HG02678 (cell line): ENCODE measurements around the gene SMC1B.
"Not testable (repeated sequence)": the region's sequence is repeated elsewhere in the genome, so short reads cannot be mapped to it uniquely, and the experiment has no call there.

Experiments
- ATAC-seq: cut with Tn5 transposase; IDR thresholded peaks from one replicate; pipeline ENCODE4 v1.9.1; 2021; ENCODE audit warnings: mild to moderate bottlenecking, moderate library complexity; ENCODE audit not compliant: unreplicated experiment

Gene SMC1B

GRCh38 chr22:45444168-45444567, 30.8 kb upstream of the SMC1B start:
- no peak for ATAC-seq

GRCh38 chr22:45442116-45442515, 28.7 kb upstream of the SMC1B start:
- ATAC-seq = no peak

GRCh38 chr22:45441138-45441537, 27.7 kb upstream of the SMC1B start:
- ATAC-seq = no peak

- not testable (repeated sequence) for ATAC-seq
Measured at GRCh38 chr22:45440688-45441087, 27.3 kb upstream of the SMC1B start.

GRCh38 chr22:45438336-45438735, 24.9 kb upstream of the SMC1B start:
- ATAC-seq = no peak

- not testable (repeated sequence) for ATAC-seq
Measured at GRCh38 chr22:45436871-45437517, 23.6 kb upstream of the SMC1B start.

GRCh38 chr22:45435544-45436139, 22.2 kb upstream of the SMC1B start:
- no peak for ATAC-seq

- ATAC-seq = no peak
Measured at GRCh38 chr22:45434981-45435380, 21.6 kb upstream of the SMC1B start.

GRCh38 chr22:45430871-45431270, 17.5 kb upstream of the SMC1B start:
- ATAC-seq = no peak

- ATAC-seq = no peak
Measured at GRCh38 chr22:45429981-45430775, 16.8 kb upstream of the SMC1B start.

- ATAC-seq = no peak
Measured at GRCh38 chr22:45429424-45429823, 16.0 kb upstream of the SMC1B start.

GRCh38 chr22:45428391-45429385, 15.3 kb upstream of the SMC1B start:
- ATAC-seq = no peak

- ATAC-seq = no peak
Measured at GRCh38 chr22:45427114-45427513, 13.7 kb upstream of the SMC1B start.

- ATAC-seq = no peak
Measured at GRCh38 chr22:45426387-45426786, 13.0 kb upstream of the SMC1B start.

- no peak for ATAC-seq
Measured at GRCh38 chr22:45425531-45426265, 12.3 kb upstream of the SMC1B start.

GRCh38 chr22:45425101-45425500, 11.7 kb upstream of the SMC1B start:
- no peak for ATAC-seq

GRCh38 chr22:45424241-45424731, 10.9 kb upstream of the SMC1B start:
- no peak for ATAC-seq

GRCh38 chr22:45423524-45423923, 10.1 kb upstream of the SMC1B start:
- no peak for ATAC-seq

- ATAC-seq = no peak
Measured at GRCh38 chr22:45422237-45422983, 9.0 kb upstream of the SMC1B start.
